Retinal pigment epithelial cell (primary cell): ENCODE results near the gene LEMD2.

Source experiments
- DNase-seq: peaks from one replicate; pipeline ENCODE4 v3.0.0-alpha.2; 2010; ENCODE audit warnings: low read depth
- H3K4me3 ChIP-seq: 2 replicates; pipeline ENCODE4 v1.5.1; 2011; ENCODE audit warnings: mild to moderate bottlenecking, low read length, control low read depth, moderate library complexity
- CTCF ChIP-seq: conservative IDR thresholded peaks from 2 replicates; pipeline ENCODE4 v1.5.1; 2011; ENCODE audit warnings: low read depth, low read length, control low read depth, inconsistent platforms

LEMD2 gene

GRCh38 chr6:33761922-33762629, 26.9 kb downstream of the LEMD2 start:
- TF ChIP-seq CTCF = peak; percentile 80
- no peak overlapping the region for H3K4me3 ChIP-seq
- no peak for DNase-seq

- no peak overlapping the region for H3K4me3 ChIP-seq
- no peak for TF ChIP-seq CTCF
- DNase-seq = no peak
These were observed 27.4 kb downstream of the LEMD2 start for GRCh38 chr6:33761581-33761921.

- no peak for TF ChIP-seq CTCF
- no peak for DNase-seq
- H3K4me3 ChIP-seq = no peak overlapping the region
These were observed 28.9 kb downstream of the LEMD2 start for GRCh38 chr6:33759887-33760629.

DNA sequence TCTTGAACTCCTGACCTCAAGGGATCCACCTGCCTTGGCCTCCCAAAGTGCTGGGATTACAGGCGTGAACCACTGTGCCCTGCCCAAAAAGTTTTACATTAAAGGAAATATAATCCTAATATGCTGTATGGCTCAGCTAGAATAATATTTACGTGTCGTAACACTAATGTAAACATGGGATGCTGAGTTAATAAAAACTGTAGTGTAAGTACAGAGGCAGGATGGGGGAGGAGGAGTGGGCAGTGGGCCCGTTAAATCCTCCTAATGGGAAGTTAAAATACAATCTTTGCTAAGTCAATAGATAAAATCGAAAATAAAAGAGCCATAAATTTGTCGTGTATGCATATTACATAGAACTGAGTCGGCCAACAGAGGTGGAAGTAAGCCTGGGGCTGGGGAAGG, 30.1 kb downstream of the LEMD2 start:
- H3K4me3 ChIP-seq = no peak overlapping the region
- DNase-seq = no peak
- TF ChIP-seq CTCF = no peak

DNA sequence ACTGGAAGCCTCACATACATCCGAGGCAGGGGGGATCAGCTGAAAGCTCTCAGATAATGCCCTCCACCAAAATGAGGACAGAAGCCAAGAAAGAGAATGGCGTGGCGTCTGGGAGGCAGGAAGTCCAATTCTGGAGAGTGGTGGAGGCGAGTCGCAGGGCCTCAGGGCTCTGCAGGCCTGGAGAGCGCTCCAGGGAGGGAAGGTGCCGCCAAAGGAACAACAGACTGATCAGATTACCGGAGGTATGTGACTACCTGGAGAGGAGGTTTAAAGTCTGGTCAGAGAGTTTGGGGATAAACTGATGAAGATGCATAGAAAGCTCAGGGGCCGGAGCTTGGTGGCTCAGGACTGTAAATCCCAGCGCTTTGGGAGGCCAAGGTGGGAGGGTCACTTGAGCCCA, 31.0 kb downstream of the LEMD2 start:
- H3K4me3 ChIP-seq = no peak overlapping the region
- DNase-seq = no peak
- no peak for TF ChIP-seq CTCF

DNA sequence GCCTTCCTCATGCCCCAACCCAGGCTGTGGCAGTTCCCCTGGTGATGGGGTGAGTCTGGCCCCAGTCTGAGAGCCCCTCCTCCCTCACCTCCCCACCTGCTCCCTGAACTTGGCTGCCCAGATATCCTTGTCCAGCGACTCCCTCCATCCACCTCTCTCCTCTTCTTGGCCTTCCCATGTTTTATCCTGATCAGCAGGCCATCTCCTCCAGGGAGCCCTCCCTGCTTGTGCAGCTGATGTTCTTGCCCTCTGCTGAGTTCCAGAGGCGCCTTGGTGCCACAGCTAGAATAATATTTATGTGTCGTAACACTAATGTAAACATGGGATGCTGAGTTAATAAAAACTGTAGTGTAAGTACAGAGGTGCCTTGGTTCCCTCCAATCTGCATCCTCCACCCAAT, 31.8 kb downstream of the LEMD2 start:
- DNase-seq = no peak
- no peak overlapping the region for H3K4me3 ChIP-seq
- TF ChIP-seq CTCF = no peak

DNA sequence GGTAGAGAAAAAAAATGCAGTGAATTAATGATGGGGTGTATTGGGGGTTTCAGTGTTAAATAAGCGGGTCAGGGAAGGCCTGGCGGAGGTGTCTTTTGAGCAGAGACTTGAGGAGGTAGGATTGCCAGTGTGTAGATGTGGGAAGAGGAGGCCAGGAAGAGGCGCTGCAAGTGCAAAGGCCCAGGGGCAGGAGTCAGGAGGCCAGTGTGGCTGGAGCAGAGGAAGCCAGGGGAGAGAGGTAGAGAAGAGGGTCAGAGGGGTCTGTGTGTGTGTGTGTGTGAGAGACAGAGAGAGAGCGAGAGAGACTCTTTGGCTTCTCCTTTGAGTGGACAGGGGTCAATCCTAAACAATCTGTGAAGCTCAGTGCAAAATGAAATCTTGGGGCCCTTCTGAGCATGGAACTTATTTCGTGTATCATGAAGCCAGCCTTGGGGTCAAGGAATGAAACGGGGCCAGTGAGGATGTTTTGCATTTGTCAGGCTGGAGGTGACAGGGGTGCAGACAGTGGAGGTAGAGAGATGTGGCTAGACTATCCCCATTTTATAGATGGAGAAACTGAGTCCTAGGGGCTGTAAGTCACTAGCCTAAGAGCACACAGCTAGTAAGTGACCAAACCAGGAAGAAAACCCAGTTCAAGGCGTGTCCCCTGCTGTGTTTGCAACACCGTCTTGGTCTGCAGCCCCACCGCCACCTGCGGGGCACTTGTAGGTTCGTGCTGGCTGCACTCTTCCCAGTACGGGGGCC, 32.5 kb downstream of the LEMD2 start:
- no peak for TF ChIP-seq CTCF
- H3K4me3 ChIP-seq = no peak overlapping the region
- DNase-seq = no peak
